AG04450 (cell line): ENCODE results near the gene ARHGAP26. TPM values are rescaled to one million over a fixed set of nuclear protein-coding genes. Genes with fewer than 3 reads are reported as not detected.

Experiments
- CTCF ChIA-PET: fragments of 300-600, 350-600 bp; formaldehyde crosslinking; extraction: SDS; loops from one replicate; lab custom pipeline; 2022; ENCODE audit warnings: antibody characterized with exemption, inconsistent platforms; lab: Charles Lee
- POLR2A ChIA-PET: fragments of 350-600 bp; formaldehyde crosslinking; extraction: SDS; loops from one replicate; lab custom pipeline; 2021; ENCODE audit warnings: antibody characterized with exemption, inconsistent platforms; lab: Yijun Ruan, JAX
- DNase-seq: peaks from one replicate; pipeline ENCODE4 v3.0.0-alpha.2; 2011; ENCODE audit warnings: low read depth, low spot score
- H3K27ac ChIP-seq: one replicate; pipeline ENCODE4 v1.5.1; 2012; ENCODE audit warnings: low read depth, low read length, control low read depth
- H3K27me3 ChIP-seq: one replicate; pipeline ENCODE4 v1.6.0; 2012; ENCODE audit warnings: low read length; ENCODE audit not compliant: control insufficient read depth, insufficient read depth
- H3K4me3 ChIP-seq: 2 replicates; pipeline ENCODE4 v1.5.1; 2011; ENCODE audit warnings: mild to moderate bottlenecking, low read depth, low read length, control low read depth
- H3K9me3 ChIP-seq: 2 replicates; pipeline ENCODE4 v1.5.1; 2012; ENCODE audit warnings: low read length; ENCODE audit not compliant: control insufficient read depth, insufficient read depth
- CTCF ChIP-seq: IDR thresholded peaks from 2 replicates; pipeline ENCODE4 v1.5.1; 2011; ENCODE audit warnings: low read depth, low read length, control low read depth, inconsistent platforms
- polyA plus RNA-seq: library from polyadenylated mRNA; depleted of rRNA; stranded (reverse); fragments of >200 nt; gene quantifications from 2 replicates; pipeline ENCODE4 v1.2.3, GENCODE V29; 2011

The ARHGAP26 gene
- polyA plus RNA-seq, 1 experiment: 0.56 TPM

DNA sequence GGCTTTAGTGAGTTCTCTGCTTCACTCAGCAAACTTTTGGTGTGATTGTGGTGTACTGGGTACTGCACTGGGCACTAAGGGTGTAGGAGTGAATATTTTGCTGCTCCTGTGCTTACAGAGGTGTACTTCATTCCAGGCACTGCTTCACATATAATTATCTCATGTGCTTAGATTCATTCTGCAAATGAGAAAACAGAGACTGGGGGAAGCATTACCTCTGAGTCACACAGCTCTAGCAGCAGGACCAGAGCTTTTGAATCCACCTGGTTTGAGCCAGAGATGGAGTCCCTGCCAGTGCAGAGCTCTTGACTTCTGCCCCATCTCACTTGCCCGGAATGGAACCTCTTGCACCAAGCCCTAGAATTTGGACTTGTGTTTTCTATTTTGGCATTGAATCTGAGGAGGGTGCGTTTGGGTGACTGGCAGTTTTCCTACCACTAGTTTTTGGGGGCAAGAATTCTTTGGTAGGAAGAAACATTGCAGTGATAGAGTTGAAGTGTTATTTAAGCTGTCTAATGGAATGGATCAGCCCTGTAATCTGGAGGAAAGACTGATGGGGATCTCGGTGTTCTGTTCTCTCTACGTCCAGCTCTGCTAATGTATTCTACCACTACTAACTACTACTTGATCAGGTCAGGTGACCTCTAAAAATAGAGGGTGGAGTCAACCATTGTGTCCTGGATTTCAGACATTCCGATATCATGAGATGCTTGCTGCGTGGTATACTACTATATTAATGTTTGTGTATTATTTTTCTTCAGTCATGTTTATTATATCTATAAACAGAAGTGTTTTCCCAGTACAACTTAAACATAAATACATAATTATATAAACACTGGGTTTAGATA is 2.5 kb downstream of the ARHGAP26 start:
- no peak for DNase-seq

DNA sequence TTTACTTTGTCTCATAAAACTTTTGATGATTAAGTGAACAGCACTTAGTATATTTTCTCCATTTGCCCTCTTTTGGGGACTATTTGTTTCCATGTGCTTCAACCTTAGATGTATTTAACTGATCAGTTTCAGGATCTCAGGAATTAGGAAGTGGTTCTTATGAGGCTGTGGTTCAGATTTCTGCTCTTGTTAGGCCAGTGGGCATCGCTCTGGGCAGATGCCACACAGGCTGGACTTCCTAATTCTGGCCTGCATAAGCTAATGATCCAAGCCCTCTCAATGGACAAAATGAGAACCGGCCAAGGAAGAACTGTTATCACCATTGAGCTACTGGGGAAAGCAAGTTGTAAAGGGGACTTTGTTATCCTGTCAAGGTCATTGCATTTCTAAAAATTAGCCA is 6.9 kb downstream of the ARHGAP26 start:
- no peaks in the 10 kb centered on the region for H3K9me3 ChIP-seq
- CTCF ChIA-PET: interaction anchor here (5.4 kb wide), 1 partner anchor 64 kb away, joined by 30 read pairs; no protein-coding TSS in a partner anchor
- POLR2A ChIA-PET: no interaction called here

More for the DNA sequence above, 2.5 kb downstream of the ARHGAP26 start:
- H3K27ac ChIP-seq: no peak overlapping the region
- H3K4me3 ChIP-seq: no peak overlapping the region
- peaks cover 31% of the 10 kb centered on the region for H3K27me3 ChIP-seq
- ChIA-PET POLR2A (interaction anchor here (0.5 kb wide), 1 partner anchor 54 kb away, joined by 3 read pairs; no protein-coding TSS in a partner anchor), CTCF (interaction anchor here (1.0 to 2.9 kb wide), 3 partner anchors 55 to 116 kb away, joined by 3 to 20 read pairs (median 3); no protein-coding TSS in a partner anchor)
- no peaks in the 10 kb centered on the region; the same call in 1 of the 2 replicates for H3K9me3 ChIP-seq
- TF ChIP-seq CTCF: no peak

GRCh38 chr5:142777850-142778249 is 7.7 kb downstream of the ARHGAP26 start:
- ChIA-PET CTCF (interaction anchor here (1.5 to 5.4 kb wide), 2 partner anchors 65 to 110 kb away, joined by 4 to 30 read pairs; no protein-coding TSS in a partner anchor), POLR2A (no interaction called here)
- no peak overlapping the region for H3K27ac ChIP-seq
- DNase-seq: no peak
- TF ChIP-seq CTCF: no peak
- no peaks in the 10 kb centered on the region for H3K9me3 ChIP-seq
- H3K4me3 ChIP-seq: no peak overlapping the region
- H3K27me3 ChIP-seq: peaks cover 24% of the 10 kb centered on the region

More for the DNA sequence above, 6.9 kb downstream of the ARHGAP26 start:
- Histone ChIP-seq H3K27me3 (peaks cover 32% of the 10 kb centered on the region), H3K27ac (no peak overlapping the region), H3K4me3 (no peak overlapping the region)
- no peak for DNase-seq
- TF ChIP-seq CTCF: no peak

DNA sequence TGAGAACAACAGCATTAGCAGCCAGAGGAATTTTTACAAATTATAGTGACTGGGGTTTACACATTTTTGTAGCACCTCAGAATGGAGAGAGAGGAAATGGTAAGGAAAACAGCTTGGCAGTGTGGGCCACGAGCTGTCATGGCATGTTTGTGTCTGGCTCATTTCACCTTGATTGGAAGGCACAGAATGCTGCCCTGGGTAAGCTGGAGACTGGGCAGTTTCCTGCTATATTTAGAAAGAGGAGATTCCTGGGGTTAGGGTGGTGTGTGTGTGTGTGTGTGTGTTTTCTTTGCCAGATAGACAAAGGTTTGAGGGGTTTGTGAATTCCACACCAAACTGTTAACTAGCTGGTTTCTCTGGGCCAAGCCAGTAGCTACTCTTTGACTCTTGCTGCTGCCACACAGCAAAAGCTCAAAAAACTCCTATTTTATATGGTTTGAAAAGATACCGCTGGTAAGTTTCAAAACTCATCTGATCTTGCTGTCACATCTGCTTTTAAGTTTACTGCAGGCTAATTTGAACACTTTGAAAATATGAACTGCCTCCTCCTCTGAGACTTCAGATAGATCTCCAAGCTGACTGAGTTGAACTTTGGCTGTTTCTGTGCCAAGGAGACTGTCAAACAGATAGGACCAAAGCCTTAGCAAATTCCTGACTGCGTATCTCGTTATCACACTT is 9.1 kb downstream of the ARHGAP26 start:
- CTCF ChIA-PET: interaction anchor here (0.8 to 5.4 kb wide), 7 partner anchors 9 to 124 kb away, joined by 3 to 30 read pairs (median 4); partner anchors contain the start of gene ARHGAP26
- H3K4me3 ChIP-seq: no peak overlapping the region
- no peak overlapping the region for H3K27ac ChIP-seq
- POLR2A ChIA-PET: interaction anchor here (1.0 kb wide), 1 partner anchor 10 kb away, joined by 3 read pairs; no protein-coding TSS in a partner anchor
- peaks cover 28% of the 10 kb centered on the region for H3K27me3 ChIP-seq
- no peak for TF ChIP-seq CTCF
- no peak for DNase-seq
- no peaks in the 10 kb centered on the region for H3K9me3 ChIP-seq
